Spinal cord (tissue), 10 donors: ENCODE measurements around the gene CRABP2. TPM values are rescaled to one million over a fixed set of nuclear protein-coding genes. Genes with fewer than 3 reads are reported as not detected.

Experiments
- DNase-seq, 6 donors: peaks; one replicate each; pipeline versions ENCODE4 v3.0.0 to v3.0.0-alpha.2; 2013 to 2015; ENCODE audit warnings: low spot score in 6 of 6, low read depth in 4 of 6
- H3K27ac ChIP-seq: one replicate; pipeline ENCODE4 v1.5.1; 2013; ENCODE audit warnings: low read depth, low read length, control low read depth
- H3K27me3 ChIP-seq: one replicate; pipeline ENCODE4 v1.6.1; 2013; ENCODE audit warnings: low read length; ENCODE audit not compliant: control insufficient read depth, insufficient read depth
- H3K36me3 ChIP-seq: one replicate; pipeline ENCODE4 v1.6.1; 2013; ENCODE audit warnings: low read length; ENCODE audit not compliant: control insufficient read depth, insufficient read depth
- H3K4me1 ChIP-seq: one replicate; pipeline ENCODE4 v1.6.1; 2013; ENCODE audit warnings: low read length; ENCODE audit not compliant: control insufficient read depth, insufficient read depth
- H3K4me3 ChIP-seq: one replicate; pipeline ENCODE4 v1.5.1; 2013; ENCODE audit warnings: low read depth, low read length, control low read depth
- H3K9me3 ChIP-seq: one replicate; pipeline ENCODE4 v1.6.1; 2013; ENCODE audit warnings: low read length; ENCODE audit not compliant: control insufficient read depth, insufficient read depth
- WGBS: methylation state at CpG from one replicate; pipeline ENCODE4 v1.1.5; 2013; ENCODE audit warnings: missing lambda C conversion rate; ENCODE audit not compliant: insufficient coverage; 5-methylcytosine and 5-hydroxymethylcytosine counted together
- polyA plus RNA-seq, 2 donors: library from polyadenylated mRNA; unstranded; fragments of 120-200 nt; gene quantifications; one replicate each; pipeline ENCODE4 v1.2.1, GENCODE V29; 2013; ENCODE audit not compliant: insufficient read length in 2 of 2
- total RNA-seq, 2 donors: library from RNA; depleted of rRNA in 1 of 2; stranded (reverse); fragments of 120-200 nt in 1 of 2; fragments of >200 nt in 1 of 2; gene quantifications; one replicate each; pipeline versions ENCODE4 v1.2.3 to v1.2.4, GENCODE V29; 2013 to 2014
- donor health status: healthy.

Gene CRABP2
- total and polyA plus RNA-seq, 4 donors: 35.6 to 482 (median 88.3) TPM

GRCh38 chr1:156692925-156693847 is 12.2 kb downstream of the CRABP2 start:
- Histone ChIP-seq H3K36me3 (no peaks in the 10 kb centered on the region), H3K27ac (no peak overlapping the region), H3K4me3 (no peak overlapping the region), H3K9me3 (no peaks in the 10 kb centered on the region), H3K27me3 (peaks cover 19% of the 10 kb centered on the region), H3K4me1 (peaks cover 43% of the 10 kb centered on the region)
- no peak for DNase-seq
- WGBS: 31% methylated on average over 15 of the region's 16 CpGs

GRCh38 chr1:156692441-156692924 is 12.9 kb downstream of the CRABP2 start:
- H3K4me1 ChIP-seq: peaks cover 43% of the 10 kb centered on the region
- no peak overlapping the region for H3K27ac ChIP-seq
- peaks cover 19% of the 10 kb centered on the region for H3K27me3 ChIP-seq
- no peak overlapping the region for H3K4me3 ChIP-seq
- WGBS: 21% methylated on average over 13 of the region's 13 CpGs
- DNase-seq: no peak
- H3K9me3 ChIP-seq: no peaks in the 10 kb centered on the region
- no peaks in the 10 kb centered on the region for H3K36me3 ChIP-seq

- WGBS: 41% methylated on average over 18 of the region's 20 CpGs
- H3K4me3 ChIP-seq: no peak overlapping the region
- no peak overlapping the region for H3K27ac ChIP-seq
Measured at GRCh38 chr1:156691665-156692440, 13.5 kb downstream of the CRABP2 start.

GRCh38 chr1:156691191-156691590 is 14.2 kb downstream of the CRABP2 start:
- 53% methylated on average over 9 of the region's 10 CpGs for WGBS
- Histone ChIP-seq H3K4me3 (no peak overlapping the region), H3K9me3 (no peaks in the 10 kb centered on the region), H3K36me3 (no peaks in the 10 kb centered on the region), H3K27me3 (peaks cover 19% of the 10 kb centered on the region), H3K27ac (no peak overlapping the region), H3K4me1 (peaks cover 43% of the 10 kb centered on the region)
- DNase-seq: no peak

More at GRCh38 chr1:156691665-156692440, 13.5 kb downstream of the CRABP2 start:
- no peaks in the 10 kb centered on the region for H3K36me3 ChIP-seq
- no peaks in the 10 kb centered on the region for H3K9me3 ChIP-seq
- peaks cover 19% of the 10 kb centered on the region for H3K27me3 ChIP-seq
- DNase-seq: no peak
- peaks cover 43% of the 10 kb centered on the region for H3K4me1 ChIP-seq

- Histone ChIP-seq H3K36me3 (no peaks in the 10 kb centered on the region), H3K4me3 (no peak overlapping the region), H3K27me3 (peaks cover 19% of the 10 kb centered on the region), H3K27ac (no peak overlapping the region), H3K4me1 (peaks cover 43% of the 10 kb centered on the region), H3K9me3 (no peaks in the 10 kb centered on the region)
- WGBS: 38% methylated on average over 5 of the region's 8 CpGs
- DNase-seq: no peak
Measured at GRCh38 chr1:156690675-156691036, 14.7 kb downstream of the CRABP2 start.

GRCh38 chr1:156689953-156690674 is 15.3 kb downstream of the CRABP2 start:
- 22% methylated on average over 9 of the region's 10 CpGs for WGBS
- no peak overlapping the region for H3K27ac ChIP-seq

GRCh38 chr1:156689035-156689952 is 16.1 kb downstream of the CRABP2 start:
- Histone ChIP-seq H3K4me3 (peak overlapping the region; percentile 32), H3K27me3 (peaks cover 19% of the 10 kb centered on the region), H3K27ac (peak overlapping the region; percentile 15), H3K36me3 (no peaks in the 10 kb centered on the region), H3K4me1 (peaks cover 43% of the 10 kb centered on the region), H3K9me3 (no peaks in the 10 kb centered on the region)
- peak in 3 of 6 donors; percentile 56 to 92 (median 91) for DNase-seq
- under 1% methylated on average over 20 of the region's 23 CpGs for WGBS

More at GRCh38 chr1:156689953-156690674, 15.3 kb downstream of the CRABP2 start:
- Histone ChIP-seq H3K4me3 (peak overlapping the region; percentile 32), H3K9me3 (no peaks in the 10 kb centered on the region), H3K27me3 (peaks cover 19% of the 10 kb centered on the region), H3K4me1 (peaks cover 43% of the 10 kb centered on the region), H3K36me3 (no peaks in the 10 kb centered on the region)
- DNase-seq: peak in 2 of 6 donors; percentile 60 to 61

- H3K36me3 ChIP-seq: no peaks in the 10 kb centered on the region
- H3K9me3 ChIP-seq: no peaks in the 10 kb centered on the region
- no peak for DNase-seq
- H3K27me3 ChIP-seq: peaks cover 3% of the 10 kb centered on the region
- WGBS: no CpG with 5 or more reads among the region's 5 CpGs
- H3K4me1 ChIP-seq: peaks cover 4% of the 10 kb centered on the region
- no peak overlapping the region for H3K4me3 ChIP-seq
- no peak overlapping the region for H3K27ac ChIP-seq
Measured at GRCh38 chr1:156684227-156684782, 21.1 kb downstream of the CRABP2 start.
